GM18520 (cell line): Measurements from ENCODE around the gene NAP1L3.

ENCODE experiments used
- ATAC-seq: cut with Tn5 transposase; IDR thresholded peaks from one replicate; pipeline ENCODE4 v1.9.1; 2021; ENCODE audit not compliant: unreplicated experiment

Gene NAP1L3, protein sequence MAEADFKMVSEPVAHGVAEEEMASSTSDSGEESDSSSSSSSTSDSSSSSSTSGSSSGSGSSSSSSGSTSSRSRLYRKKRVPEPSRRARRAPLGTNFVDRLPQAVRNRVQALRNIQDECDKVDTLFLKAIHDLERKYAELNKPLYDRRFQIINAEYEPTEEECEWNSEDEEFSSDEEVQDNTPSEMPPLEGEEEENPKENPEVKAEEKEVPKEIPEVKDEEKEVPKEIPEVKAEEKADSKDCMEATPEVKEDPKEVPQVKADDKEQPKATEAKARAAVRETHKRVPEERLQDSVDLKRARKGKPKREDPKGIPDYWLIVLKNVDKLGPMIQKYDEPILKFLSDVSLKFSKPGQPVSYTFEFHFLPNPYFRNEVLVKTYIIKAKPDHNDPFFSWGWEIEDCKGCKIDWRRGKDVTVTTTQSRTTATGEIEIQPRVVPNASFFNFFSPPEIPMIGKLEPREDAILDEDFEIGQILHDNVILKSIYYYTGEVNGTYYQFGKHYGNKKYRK

GRCh38 chrX:93673056-93673868, at the start of gene NAP1L3:
NAP1L3 (minus strand) TSS chrX:93673578; CDS start chrX:93673304, 274 bp downstream.
- peak; percentile 60 for ATAC-seq

- ATAC-seq, result no peak
Observed at GRCh38 chrX:93711076-93711475, 37.7 kb upstream of the NAP1L3 start.

GRCh38 chrX:93703701-93704100, 30.3 kb upstream of the NAP1L3 start:
- ATAC-seq, result no peak

- ATAC-seq, result no peak
Observed at GRCh38 chrX:93695981-93696380, 22.6 kb upstream of the NAP1L3 start.

- ATAC-seq, result no peak
Observed at GRCh38 chrX:93673869-93674271, 492 bp upstream of the NAP1L3 start, which contains the start of gene FAM133A. FAM133A (plus strand) TSS chrX:93674206; CDS start chrX:93709420, 35,214 bp downstream.

- ATAC-seq, result no peak
Observed at GRCh38 chrX:93660575-93660974, 12.8 kb downstream of the NAP1L3 start.

DNA sequence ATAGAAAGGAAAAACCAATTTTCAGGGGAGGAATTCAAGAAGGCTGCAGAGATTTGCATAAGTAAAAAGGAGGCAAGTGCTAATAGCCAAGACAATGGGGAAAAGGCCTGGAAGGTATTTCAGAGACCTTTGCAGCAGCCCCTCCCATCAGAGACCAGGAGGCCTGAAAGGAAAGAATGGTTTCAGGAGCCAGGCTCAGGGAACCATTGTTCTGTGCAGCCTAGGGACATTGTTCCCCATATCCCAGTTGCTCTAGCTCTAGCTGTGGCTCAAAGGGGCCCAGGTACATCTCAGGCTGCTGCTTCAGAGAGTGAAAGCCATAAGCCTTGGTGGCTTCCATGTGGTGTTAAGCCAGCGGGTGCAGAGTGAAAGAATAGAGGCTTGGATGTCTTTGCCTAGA, 24.0 kb downstream of the NAP1L3 start:
- ATAC-seq, result no peak

DNA sequence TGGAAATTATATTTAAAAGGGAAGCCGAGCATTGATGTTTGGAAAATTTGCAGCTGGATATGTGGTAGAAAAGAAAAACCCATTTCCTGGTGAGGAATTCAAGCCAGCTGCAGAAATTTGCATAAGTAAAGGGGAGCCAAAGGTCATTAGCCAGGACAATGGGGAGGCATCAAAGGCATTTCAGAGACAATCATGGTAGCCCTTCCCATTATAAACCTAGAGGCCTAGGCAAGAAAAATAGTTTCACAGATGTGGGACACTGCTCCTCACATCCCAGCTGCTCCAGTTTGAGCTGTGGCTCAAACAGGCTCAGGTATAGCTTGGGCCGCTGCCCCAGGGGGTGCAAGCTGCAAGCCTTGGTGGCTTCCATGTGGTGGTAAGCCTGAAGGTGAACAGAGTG, 35.8 kb downstream of the NAP1L3 start:
- no peak for ATAC-seq
